ENCODE data around the gene CCDC17.

Gene CCDC17

DNA sequence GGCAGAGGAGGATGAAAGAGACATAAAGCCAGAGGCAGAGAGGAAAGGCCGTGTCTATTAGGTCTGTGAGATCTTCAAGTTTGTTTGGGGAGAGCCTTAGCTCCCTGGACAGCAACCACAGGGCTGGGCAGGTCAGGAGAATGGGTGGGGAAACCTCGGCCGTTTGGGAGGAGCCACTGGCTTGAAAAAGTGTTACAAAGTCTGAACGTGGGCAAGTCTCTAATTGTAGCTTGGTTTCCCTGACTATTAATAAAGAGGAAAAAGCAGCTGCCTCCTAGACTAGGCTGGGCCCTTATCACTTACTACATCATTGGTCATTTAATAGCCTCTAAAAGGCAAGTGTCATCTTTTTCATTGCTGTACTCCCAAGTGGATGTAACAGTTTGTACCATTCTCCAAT lies at the start of gene CCDC17:
Gene CCDC17 (minus strand): TSS at position 83 of the 400 bp plus-strand sequence. CDS start 145 bp downstream, outside the sequence.
- Histone ChIP-seq H3K27ac (no peak within 1 kb of the TSS), H3K36me3 (replicated peaks) (peaks cover 38% of the 10 kb centered on the region), H3K4me3 (ENCODE audit: low read depth, low read length) (no peak within 1 kb of the TSS), H3K27me3 (replicated peaks) (no peaks in the 10 kb centered on the region)
- in situ Hi-C loops (cut with HindIII; ENCODE audit: low pct_ligation_motif_present, low sequenced_read_pairs) = no loop called here
- TF ChIP-seq CTCF (IDR thresholded peaks at IDR 0.05; ENCODE audit: low read depth, low read length, missing control alignments) = no peak
- DNase-seq = no peak

GRCh38 chr1:45669859-45670655 lies 46.2 kb upstream of the CCDC17 start:
- DNase-seq = no peak
- in situ Hi-C loops (cut with HindIII; ENCODE audit: low pct_ligation_motif_present, low sequenced_read_pairs) = no loop called here
- Histone ChIP-seq H3K36me3 (replicated peaks) (peaks cover 3% of the 10 kb centered on the region), H3K4me3 (ENCODE audit: low read depth, low read length) (no peak overlapping the region), H3K27ac (peak overlapping the region; percentile 7), H3K27me3 (replicated peaks) (no peaks in the 10 kb centered on the region)
- TF ChIP-seq CTCF (IDR thresholded peaks at IDR 0.05; ENCODE audit: low read depth, low read length, missing control alignments) = no peak

- no peak overlapping the region for H3K27ac ChIP-seq
- no peak for DNase-seq
- H3K27me3 ChIP-seq (replicated peaks) = no peaks in the 10 kb centered on the region
- H3K36me3 ChIP-seq (replicated peaks) = no peaks in the 10 kb centered on the region
- TF ChIP-seq CTCF (IDR thresholded peaks at IDR 0.05; ENCODE audit: low read depth, low read length, missing control alignments) = no peak
- in situ Hi-C loops (cut with HindIII; ENCODE audit: low pct_ligation_motif_present, low sequenced_read_pairs) = no loop called here
- H3K4me3 ChIP-seq (ENCODE audit: low read depth, low read length) = no peak overlapping the region
Observed at GRCh38 chr1:45669379-45669778, 45.5 kb upstream of the CCDC17 start.

- TF ChIP-seq CTCF (IDR thresholded peaks at IDR 0.05; ENCODE audit: low read depth, low read length, missing control alignments) = no peak
- Histone ChIP-seq H3K36me3 (replicated peaks) (no peaks in the 10 kb centered on the region), H3K27ac (no peak overlapping the region), H3K4me3 (ENCODE audit: low read depth, low read length) (no peak overlapping the region), H3K27me3 (replicated peaks) (no peaks in the 10 kb centered on the region)
- DNase-seq = no peak
- in situ Hi-C loops (cut with HindIII; ENCODE audit: low pct_ligation_motif_present, low sequenced_read_pairs) = no loop called here
Observed at GRCh38 chr1:45668526-45668925, 44.7 kb upstream of the CCDC17 start.

DNA sequence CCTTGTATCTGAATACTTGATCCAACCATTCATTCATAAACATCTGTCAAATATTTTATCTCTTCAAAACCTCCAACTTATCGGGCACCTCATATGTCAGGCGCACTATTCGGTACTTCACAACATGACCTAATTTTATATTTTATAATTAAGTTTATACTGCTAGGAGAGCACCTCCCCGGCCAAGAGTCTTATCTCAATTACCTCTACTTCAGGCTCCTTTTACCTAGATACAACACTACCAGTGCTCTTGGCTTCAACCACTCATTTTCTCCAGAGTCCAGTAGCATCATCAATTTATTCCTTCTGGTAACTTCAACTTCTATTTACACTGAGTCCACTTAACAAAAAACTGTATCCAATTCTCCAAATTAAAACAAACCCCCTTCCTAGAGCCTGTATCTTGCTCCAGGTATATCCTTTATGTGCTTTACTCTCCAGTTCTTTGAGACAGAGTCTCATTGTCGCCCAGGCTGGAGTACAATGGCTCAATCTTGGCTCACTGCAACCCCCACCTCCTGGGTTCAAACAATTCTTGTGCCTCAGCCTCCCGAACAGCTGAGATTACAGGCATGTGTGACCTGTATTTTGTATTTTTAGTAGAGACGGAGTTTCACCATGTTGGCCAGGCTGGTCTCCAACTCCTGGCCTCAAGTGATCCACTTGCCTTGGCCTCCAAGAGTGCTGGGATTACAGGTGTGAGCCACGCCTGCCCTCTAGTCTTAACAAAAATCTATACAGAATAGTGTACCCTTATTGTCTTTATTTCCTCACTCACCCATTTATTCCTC lies 43.7 kb upstream of the CCDC17 start:
- in situ Hi-C loops (cut with HindIII; ENCODE audit: low pct_ligation_motif_present, low sequenced_read_pairs) = no loop called here
- Histone ChIP-seq H3K27ac (no peak overlapping the region), H3K27me3 (replicated peaks) (no peaks in the 10 kb centered on the region), H3K4me3 (ENCODE audit: low read depth, low read length) (no peak overlapping the region), H3K36me3 (replicated peaks) (no peaks in the 10 kb centered on the region)
- no peak for DNase-seq
- TF ChIP-seq CTCF (IDR thresholded peaks at IDR 0.05; ENCODE audit: low read depth, low read length, missing control alignments) = no peak

Measured in brain microvascular endothelial cell (primary cell).